Suprapubic skin (tissue), 4 donors: ENCODE data around the gene ZP2.

Experiments
- CTCF ChIP-seq, 2 donors: fragments of 200-600 bp in 1 of 2; fragments of 450-650 bp in 1 of 2; sonication (generic) in 1 of 2; IDR thresholded peaks; one replicate each; pipeline ENCODE4 v1.5.1; 2016 to 2019; ENCODE audit warnings: antibody characterized with exemption in 2 of 2, mild to moderate bottlenecking in 1 of 2, moderate library complexity in 1 of 2
- EP300 ChIP-seq: sonication (generic); formaldehyde crosslinking; IDR thresholded peaks from one replicate; pipeline ENCODE4 v1.6.1; 2017; ENCODE audit warnings: antibody characterized with exemption
- POLR2A ChIP-seq, 2 donors: fragments of 450-650 bp; IDR thresholded peaks; one replicate each; pipeline ENCODE4 v1.6.1; 2017; ENCODE audit warnings: antibody characterized with exemption in 2 of 2, mild to moderate bottlenecking in 2 of 2, moderate library complexity in 2 of 2
- POLR2AphosphoS5 ChIP-seq, 3 donors: sonication (generic); formaldehyde crosslinking; IDR thresholded peaks; one replicate each; pipeline ENCODE4 v1.6.1; 2017; ENCODE audit warnings: antibody characterized with exemption in 3 of 3

DNA sequence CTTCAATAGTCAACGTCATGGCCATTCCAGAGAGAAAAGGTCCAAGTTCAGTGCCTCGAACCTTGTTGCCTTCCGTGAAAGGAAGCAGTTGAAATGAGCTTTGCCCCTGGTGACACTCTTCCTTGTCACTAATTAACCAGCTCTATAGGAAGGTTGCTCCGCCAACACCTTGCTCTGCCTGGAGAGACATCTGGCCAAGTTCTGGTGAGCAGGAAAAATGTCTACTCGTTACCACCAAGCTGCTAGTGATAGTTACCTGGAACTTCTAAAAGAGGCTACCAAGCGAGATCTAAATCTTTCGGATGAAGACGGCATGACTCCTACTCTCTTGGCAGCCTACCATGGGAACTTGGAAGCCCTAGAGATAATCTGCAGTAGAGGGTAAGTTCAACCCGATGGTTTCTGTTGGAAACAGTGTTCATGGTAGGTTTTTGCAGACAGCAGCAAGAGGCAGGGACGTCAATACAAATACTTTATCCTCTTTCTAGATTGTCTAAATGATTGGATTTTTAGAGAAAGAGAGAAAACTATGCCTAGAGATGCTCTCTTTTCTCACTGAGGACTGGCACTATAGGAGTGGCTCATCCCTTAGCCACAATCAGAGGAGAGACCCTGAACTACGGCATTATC lies 22.3 kb upstream of the ZP2 start, which contains the start of gene ANKS4B:
- TF ChIP-seq CTCF (IDR thresholded peaks at IDR 0.05), result no peak
- no peak for TF ChIP-seq POLR2A (IDR thresholded peaks at IDR 0.05)
- TF ChIP-seq EP300, result no peak
- no peak for TF ChIP-seq POLR2AphosphoS5 (IDR thresholded peaks at IDR 0.05)
